Loucy (cell line): ENCODE results near the gene FAM219B.

ENCODE experiments used
- CTCF ChIP-seq: fragments of 200-600 bp; sonication (generic); conservative IDR thresholded peaks from 2 replicates; pipeline ENCODE4 v1.5.1; 2014; ENCODE audit warnings: mild to moderate bottlenecking, antibody characterized with exemption, low read length
- EZH2phosphoT487 ChIP-seq: fragments of 200-600 bp; IDR thresholded peaks from 2 replicates; pipeline ENCODE4 v1.6.1; 2018; ENCODE audit warnings: antibody characterized with exemption, mild to moderate bottlenecking, moderate library complexity, borderline replicate concordance

GRCh38 chr15:74890665-74890960 lies 16.0 kb downstream of the FAM219B start:
- TF ChIP-seq CTCF = no peak
- TF ChIP-seq EZH2phosphoT487 = no peak
